KG1 (cell line): ENCODE data around the gene YIPF2.
"Not testable (repeated sequence)": the region's sequence is repeated elsewhere in the genome, so short reads cannot be mapped to it uniquely, and the experiment has no call there.

Source experiments
- DNase-seq: peaks from one replicate; lab custom pipeline; 2025; lab: John Stamatoyannopoulos, UW

Gene YIPF2

GRCh38 chr19:10941649-10942048, 13.2 kb upstream of the YIPF2 start:
- DNase-seq: not testable (repeated sequence)

GRCh38 chr19:10936661-10937084, 8.2 kb upstream of the YIPF2 start:
- DNase-seq: peak; percentile 23

- no peak for DNase-seq
Observed at GRCh38 chr19:10935371-10936059, 7.1 kb upstream of the YIPF2 start.

GRCh38 chr19:10929402-10929794, 959 bp upstream of the YIPF2 start:
- DNase-seq: no peak

- DNase-seq: no peak
Observed at GRCh38 chr19:10927730-10928562, 493 bp downstream of the YIPF2 start.

- DNase-seq: no peak
Observed at GRCh38 chr19:10924597-10924996, 3.8 kb downstream of the YIPF2 start.

GRCh38 chr19:10923260-10924112, 5.0 kb downstream of the YIPF2 start:
- DNase-seq: no peak

GRCh38 chr19:10922638-10923014, 5.8 kb downstream of the YIPF2 start:
- no peak for DNase-seq

- DNase-seq: no peak
Observed at GRCh38 chr19:10921910-10922637, 6.4 kb downstream of the YIPF2 start.

GRCh38 chr19:10921199-10921909, 7.1 kb downstream of the YIPF2 start:
- DNase-seq: no peak

- no peak for DNase-seq
Observed at GRCh38 chr19:10920781-10921180, 7.7 kb downstream of the YIPF2 start.

GRCh38 chr19:10920288-10920655, 8.2 kb downstream of the YIPF2 start:
- no peak for DNase-seq

- DNase-seq: no peak
Observed at GRCh38 chr19:10919352-10920287, 8.8 kb downstream of the YIPF2 start.

- no peak for DNase-seq
Observed at GRCh38 chr19:10918359-10918758, 10.1 kb downstream of the YIPF2 start.

- DNase-seq: no peak
Observed at GRCh38 chr19:10916602-10917001, 11.8 kb downstream of the YIPF2 start.

GRCh38 chr19:10915130-10916091, 13.0 kb downstream of the YIPF2 start:
- no peak for DNase-seq

- DNase-seq: no peak
Observed at GRCh38 chr19:10913716-10914340, 14.6 kb downstream of the YIPF2 start.

GRCh38 chr19:10912619-10913018, 15.8 kb downstream of the YIPF2 start:
- DNase-seq: no peak
